GM23338 (cell line): ENCODE data around the gene IFNE.

Experiments used
- CTCF ChIP-seq, 2 experiments: fragments of 200-600 bp in 1 of 2; sonication (generic) in 1 of 2; conservative IDR thresholded peaks; 2 replicates each; pipeline versions ENCODE4 v1.5.1 to v1.6.1; 2016 to 2017; ENCODE audit warnings: antibody characterized with exemption in 2 of 2, low read depth in 2 of 2, mild to moderate bottlenecking in 2 of 2, moderate library complexity in 1 of 2
- EZH2 ChIP-seq: fragments of 200-600 bp; sonication (generic); IDR thresholded peaks from one replicate; pipeline ENCODE4 v1.8.0; 2017; ENCODE audit warnings: antibody characterized with exemption, mild to moderate bottlenecking, low read depth; ENCODE audit not compliant: unreplicated experiment
- NANOG ChIP-seq: IDR thresholded peaks from 2 replicates; pipeline ENCODE4 v1.6.1; 2016; ENCODE audit warnings: antibody characterized with exemption, borderline replicate concordance
- REST ChIP-seq: IDR thresholded peaks from one replicate; pipeline ENCODE4 v1.6.1; 2018; ENCODE audit warnings: antibody characterized with exemption; ENCODE audit not compliant: unreplicated experiment
- ZNF114 ChIP-seq: fragments of 250-450 bp; sonication (Bioruptor Pico); IDR thresholded peaks from 2 replicates; pipeline ENCODE4 v1.5.0; 2020; ENCODE audit warnings: mild to moderate bottlenecking, moderate library complexity

- no peak for TF ChIP-seq REST
- no peak for TF ChIP-seq ZNF114
- TF ChIP-seq CTCF (conservative IDR thresholded peaks at IDR 0.05; ENCODE audit: low read depth in 2 of 2): no peak
- TF ChIP-seq NANOG: no peak
- TF ChIP-seq EZH2: no peak
Measured at GRCh38 chr9:21524099-21524830, 42.2 kb upstream of the IFNE start.
